Esophagus squamous epithelium (tissue), 5 donors: ENCODE data around the gene TTC31. TPM values are rescaled to one million over a fixed set of nuclear protein-coding genes. Genes with fewer than 3 reads are reported as not detected.

Experiments used
- DNase-seq: peaks from one replicate; lab custom pipeline; 2025; lab: John Stamatoyannopoulos, UW
- H3K27ac ChIP-seq, 4 donors: fragments of 200-600 bp; sonication (generic); one replicate each; pipeline ENCODE4 v1.5.1; 2016 to 2019; ENCODE audit warnings: mild to moderate bottlenecking in 1 of 4
- H3K27me3 ChIP-seq, 4 donors: fragments of 200-600 bp; sonication (generic); 1 replicate in 3 of 4; 2 replicates in 1 of 4; pipeline versions ENCODE4 v1.5.1 to v1.6.0; 2017 to 2021; ENCODE audit warnings: antibody characterized with exemption in 1 of 4
- H3K36me3 ChIP-seq, 3 donors: fragments of 200-600 bp; sonication (generic); one replicate each; pipeline ENCODE4 v1.5.1; 2016 to 2019
- H3K4me1 ChIP-seq, 3 donors: fragments of 200-600 bp; sonication (generic); one replicate each; pipeline ENCODE4 v1.5.1; 2017 to 2019
- H3K4me3 ChIP-seq, 4 donors: fragments of 200-600 bp; sonication (generic); 1 replicate in 3 of 4; 2 replicates in 1 of 4; pipeline ENCODE4 v1.5.1; 2016 to 2019; ENCODE audit warnings: mild to moderate bottlenecking in 2 of 4, moderate library complexity in 1 of 4
- H3K9me3 ChIP-seq, 3 donors: fragments of 200-600 bp; sonication (generic); one replicate each; pipeline ENCODE4 v1.5.1; 2016 to 2019
- POLR2A ChIP-seq, 4 donors: fragments of 450-650 bp; IDR thresholded peaks; one replicate each; pipeline ENCODE4 v1.6.1; 2017; ENCODE audit warnings: antibody characterized with exemption in 4 of 4, mild to moderate bottlenecking in 4 of 4, moderate library complexity in 3 of 4
- WGBS, 2 donors: methylation state at CpG; one replicate each; pipeline ENCODE4 v1.1.5; 2018; 5-methylcytosine and 5-hydroxymethylcytosine counted together
- intact Hi-C: fragments of 100-400 bp; cut with DNase I; formaldehyde crosslinking; loops from one replicate; pipeline ENCODE4 v1.15.0; 2022
- total RNA-seq, 4 donors: library from RNA; depleted of rRNA; stranded (reverse); fragments of >200 nt; gene quantifications; one replicate each; pipeline ENCODE4 v1.1.0, GENCODE V29; 2016
- TF ChIP-seq, protein P1 (sequence below), 6 experiments: fragments of 450-650 bp in 4 of 6; fragments of 200-600 bp in 2 of 6; sonication (generic) in 2 of 6; IDR thresholded peaks; one replicate each; pipeline ENCODE4 v1.5.1; 2016 to 2019; ENCODE audit warnings: antibody characterized with exemption in 6 of 6, mild to moderate bottlenecking in 4 of 6, moderate library complexity in 4 of 6
- donor health status: DM: yes; HTN: yes; CAD: no.

The TTC31 gene
- 10 to 100 TPM; 11.2 to 27.7 (median 17.5) TPM for total RNA-seq

GRCh38 chr2:74482801-74483674 is at the start of gene TTC31, which contains the start of gene CCDC142:
TSS of gene TTC31 (plus strand) at chr2:74483081. CDS start at chr2:74483096, 15 bp downstream.
TSS of gene CCDC142 (minus strand) at chr2:74482998. CDS start at chr2:74482837, 161 bp downstream.
- no peaks in the 10 kb centered on the region for H3K27me3 ChIP-seq
- DNase-seq: peak; percentile 86
- peaks cover 0 to 63% (median 3%) of the 10 kb centered on the region in 3 donors for H3K36me3 ChIP-seq
- H3K4me1 ChIP-seq: peaks cover 21 to 48% (median 24%) of the 10 kb centered on the region in 3 donors
- no peaks in the 10 kb centered on the region for H3K9me3 ChIP-seq
- TF ChIP-seq POLR2A (IDR thresholded peaks at IDR 0.05): peak in 1 of 4 donors; percentile 45
- TF ChIP-seq, protein P1, sequence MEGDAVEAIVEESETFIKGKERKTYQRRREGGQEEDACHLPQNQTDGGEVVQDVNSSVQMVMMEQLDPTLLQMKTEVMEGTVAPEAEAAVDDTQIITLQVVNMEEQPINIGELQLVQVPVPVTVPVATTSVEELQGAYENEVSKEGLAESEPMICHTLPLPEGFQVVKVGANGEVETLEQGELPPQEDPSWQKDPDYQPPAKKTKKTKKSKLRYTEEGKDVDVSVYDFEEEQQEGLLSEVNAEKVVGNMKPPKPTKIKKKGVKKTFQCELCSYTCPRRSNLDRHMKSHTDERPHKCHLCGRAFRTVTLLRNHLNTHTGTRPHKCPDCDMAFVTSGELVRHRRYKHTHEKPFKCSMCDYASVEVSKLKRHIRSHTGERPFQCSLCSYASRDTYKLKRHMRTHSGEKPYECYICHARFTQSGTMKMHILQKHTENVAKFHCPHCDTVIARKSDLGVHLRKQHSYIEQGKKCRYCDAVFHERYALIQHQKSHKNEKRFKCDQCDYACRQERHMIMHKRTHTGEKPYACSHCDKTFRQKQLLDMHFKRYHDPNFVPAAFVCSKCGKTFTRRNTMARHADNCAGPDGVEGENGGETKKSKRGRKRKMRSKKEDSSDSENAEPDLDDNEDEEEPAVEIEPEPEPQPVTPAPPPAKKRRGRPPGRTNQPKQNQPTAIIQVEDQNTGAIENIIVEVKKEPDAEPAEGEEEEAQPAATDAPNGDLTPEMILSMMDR (IDR thresholded peaks at IDR 0.05): peak; percentile 83 to 92 (median 87)
- H3K27ac ChIP-seq: peak within 1 kb of the TSS; percentile 88 to 97 (median 90)
- peak within 1 kb of the TSS; percentile 68 to 96 (median 84) for H3K4me3 ChIP-seq
- intact Hi-C loops: loop anchor here (5.0 to 10.0 kb wide), 2 partner anchors 44 to 102 kb away; partner anchors contain the start of genes AUP1, DQX1 and HTRA2
- 0% methylated on average over 7 to 20 of the region's 50 CpGs for WGBS, 2 donors

- H3K27me3 ChIP-seq: peaks cover 0 to 7% (median 0%) of the 10 kb centered on the region in 4 donors
- H3K27ac ChIP-seq: no peak overlapping the region
- DNase-seq: no peak
- H3K4me3 ChIP-seq: no peak overlapping the region
- H3K9me3 ChIP-seq: no peaks in the 10 kb centered on the region
- H3K4me1 ChIP-seq: peaks cover 13 to 53% (median 14%) of the 10 kb centered on the region in 3 donors
- intact Hi-C loops: no loop called here
- TF ChIP-seq, protein P1 (IDR thresholded peaks at IDR 0.05): no peak
- no peak for TF ChIP-seq POLR2A (IDR thresholded peaks at IDR 0.05)
- whole genome bisulfite sequencing, 2 donors: 60 to 76% methylated on average over 1 to 4 of the region's 43 CpGs
- peaks cover 0 to 39% (median 4%) of the 10 kb centered on the region in 3 donors for H3K36me3 ChIP-seq
Observed at GRCh38 chr2:74436111-74436805, 46.6 kb upstream of the TTC31 start.

DNA sequence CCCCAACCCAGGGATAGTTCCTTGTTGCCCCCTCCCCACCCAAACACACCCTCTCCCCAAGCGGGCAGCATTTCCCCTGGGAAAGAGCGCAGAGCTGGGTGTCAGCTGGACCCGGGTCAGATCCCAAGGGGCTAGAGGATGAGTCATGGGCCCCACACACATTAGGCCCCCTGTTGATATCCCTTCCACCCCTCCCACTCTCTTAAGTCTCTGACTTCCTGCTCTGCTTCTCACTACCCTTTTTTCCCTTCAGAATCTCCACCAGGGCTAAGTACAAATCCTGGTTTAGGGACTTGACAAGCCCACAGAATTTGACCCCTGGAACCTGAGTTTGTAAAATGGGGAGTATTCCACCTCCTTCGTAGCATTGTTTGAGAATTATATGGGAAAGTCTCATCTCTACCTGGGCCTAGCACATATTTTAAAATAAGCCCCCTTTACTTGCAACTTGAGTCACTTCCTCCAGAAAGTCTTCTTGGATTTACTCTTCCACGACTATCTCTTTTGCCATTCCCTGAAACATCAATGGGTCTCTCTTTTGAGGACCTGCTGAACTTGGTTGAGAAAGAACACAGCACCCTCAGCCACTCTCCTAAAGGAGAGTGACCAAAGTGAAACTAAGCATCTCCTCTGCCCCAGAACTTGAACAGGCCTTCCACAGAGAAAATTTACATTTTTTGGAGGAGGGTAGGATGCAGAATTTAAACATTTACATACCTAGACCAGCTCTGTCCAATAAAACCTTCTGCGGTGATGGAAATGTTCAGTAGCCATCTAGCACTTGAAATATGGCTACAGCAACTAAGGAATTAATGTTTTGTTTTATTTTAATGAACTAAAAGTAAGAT is 45.8 kb upstream of the TTC31 start:
- Histone ChIP-seq H3K4me1 (peaks cover 13 to 61% (median 14%) of the 10 kb centered on the region in 3 donors), H3K36me3 (peaks cover 0 to 30% (median 4%) of the 10 kb centered on the region in 3 donors), H3K27ac (no peak overlapping the region), H3K4me3 (no peak overlapping the region), H3K9me3 (no peaks in the 10 kb centered on the region), H3K27me3 (peaks cover 0 to 16% (median 0%) of the 10 kb centered on the region in 4 donors)
- 72 to 83% methylated on average over 4 to 5 of the region's 6 CpGs for WGBS, 2 donors
- intact Hi-C loops: no loop called here
- TF ChIP-seq POLR2A (IDR thresholded peaks at IDR 0.05): no peak
- TF ChIP-seq, protein P1 (IDR thresholded peaks at IDR 0.05): no peak
- no peak for DNase-seq

DNA sequence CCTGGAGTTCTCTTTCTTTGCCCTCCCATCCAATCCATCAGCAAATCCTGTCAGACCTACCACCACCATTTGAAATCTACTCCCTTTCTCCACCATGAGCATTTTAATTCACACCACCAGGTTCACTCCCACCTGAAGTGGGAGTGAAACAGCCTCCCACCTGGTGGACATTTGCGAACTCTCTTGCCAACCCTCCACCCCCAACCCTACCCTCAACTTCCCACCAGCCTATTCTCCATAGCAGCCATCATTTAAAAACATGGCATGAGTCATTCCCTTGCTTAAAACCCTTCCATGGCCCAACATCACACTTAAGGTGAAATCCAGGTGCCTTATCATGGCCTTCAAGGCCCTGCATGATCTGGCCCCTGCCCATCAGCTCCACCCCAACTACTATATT is 44.6 kb upstream of the TTC31 start:
- TF ChIP-seq, protein P1 (IDR thresholded peaks at IDR 0.05): no peak
- TF ChIP-seq POLR2A (IDR thresholded peaks at IDR 0.05): no peak
- DNase-seq: no peak
- Histone ChIP-seq H3K9me3 (no peaks in the 10 kb centered on the region), H3K36me3 (peaks cover 0 to 23% (median 0%) of the 10 kb centered on the region in 3 donors), H3K4me1 (peaks cover 13 to 65% (median 14%) of the 10 kb centered on the region in 3 donors), H3K27ac (no peak overlapping the region), H3K4me3 (no peak overlapping the region), H3K27me3 (peaks cover 0 to 21% (median 0%) of the 10 kb centered on the region in 4 donors)
- 100% methylated on average over 1 of the region's 1 CpG for WGBS, 2 donors
- intact Hi-C loops: no loop called here
